Chondrocyte (in vitro differentiated cells): ENCODE results near the gene CCL13. TPM values are rescaled to one million over a fixed set of nuclear protein-coding genes. Genes with fewer than 3 reads are reported as not detected.

Experiments
- DNase-seq: peaks from one replicate; pipeline ENCODE4 v3.0.0; 2021; ENCODE audit warnings: mixed read lengths, low spot score
- H3K27ac Mint-ChIP-seq: one replicate; pipeline ENCODE4 v1.8.0; 2021; ENCODE audit warnings: mild to moderate bottlenecking, moderate library complexity, mixed read lengths; ENCODE audit not compliant: unreplicated experiment
- H3K27me3 Mint-ChIP-seq: 2 replicates; pipeline ENCODE4 v1.8.0; 2021; ENCODE audit warnings: low read depth, mixed read lengths
- H3K36me3 Mint-ChIP-seq: 2 replicates; pipeline ENCODE4 v1.8.0; 2021; ENCODE audit warnings: low read depth, mixed read lengths
- H3K4me1 Mint-ChIP-seq: 2 replicates; pipeline ENCODE4 v1.8.0; 2021; ENCODE audit warnings: low read depth, mild to moderate bottlenecking, mixed read lengths
- H3K4me3 Mint-ChIP-seq: one replicate; pipeline ENCODE4 v1.8.0; 2021; ENCODE audit warnings: mild to moderate bottlenecking, moderate library complexity, mixed read lengths; ENCODE audit not compliant: unreplicated experiment
- H3K9me3 Mint-ChIP-seq: 2 replicates; pipeline ENCODE4 v1.8.0; 2021; ENCODE audit warnings: low read depth, mixed read lengths
- CTCF ChIP-seq: fragments of 200-600 bp; sonication (generic); IDR thresholded peaks from 2 replicates; pipeline ENCODE4 v1.5.0; 2021; ENCODE audit warnings: antibody characterized with exemption, mild to moderate bottlenecking, moderate library complexity
- total RNA-seq: library from RNA; stranded (reverse); gene quantifications from 3 replicates; pipeline ENCODE4 v1.2.1, GENCODE V29; 2021

CCL13 gene
- total RNA-seq, 1 donor from 2014 or later, result not detected

DNA sequence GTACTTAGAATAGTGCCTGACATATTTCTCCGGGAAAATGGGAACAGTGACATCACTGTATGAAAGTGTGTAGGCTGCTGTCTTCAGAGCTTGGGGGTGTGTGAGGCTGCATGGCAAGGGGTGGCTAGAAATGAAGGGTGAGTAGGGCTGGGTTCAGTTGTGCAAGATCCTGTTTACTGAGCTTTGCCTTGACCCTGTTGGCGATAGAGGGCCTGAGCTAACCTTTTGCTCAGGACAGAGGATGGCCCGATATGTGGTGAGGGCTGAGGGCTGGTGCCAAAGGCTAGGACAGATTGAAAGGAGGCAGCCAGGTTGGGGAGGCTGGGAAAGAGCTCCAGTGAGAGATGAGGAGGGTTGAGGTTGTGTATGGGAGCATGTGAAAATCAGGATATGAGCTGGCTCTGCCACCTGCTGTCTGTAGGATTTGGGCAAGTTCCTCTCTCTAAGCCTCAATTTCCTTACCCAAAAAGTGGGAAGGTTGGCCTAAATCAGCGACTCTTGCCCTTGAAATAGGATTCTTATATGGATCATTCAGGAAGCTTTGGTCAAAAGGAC lies 12.7 kb downstream of the CCL13 start:
- Mint-ChIP-seq H3K4me1 (no peaks in the 10 kb centered on the region), H3K27ac (no peak overlapping the region), H3K27me3 (peaks cover 35% of the 10 kb centered on the region), H3K9me3 (no peaks in the 10 kb centered on the region), H3K36me3 (no peaks in the 10 kb centered on the region), H3K4me3 (no peak overlapping the region)
- no peak for DNase-seq
- TF ChIP-seq CTCF, result no peak

DNA sequence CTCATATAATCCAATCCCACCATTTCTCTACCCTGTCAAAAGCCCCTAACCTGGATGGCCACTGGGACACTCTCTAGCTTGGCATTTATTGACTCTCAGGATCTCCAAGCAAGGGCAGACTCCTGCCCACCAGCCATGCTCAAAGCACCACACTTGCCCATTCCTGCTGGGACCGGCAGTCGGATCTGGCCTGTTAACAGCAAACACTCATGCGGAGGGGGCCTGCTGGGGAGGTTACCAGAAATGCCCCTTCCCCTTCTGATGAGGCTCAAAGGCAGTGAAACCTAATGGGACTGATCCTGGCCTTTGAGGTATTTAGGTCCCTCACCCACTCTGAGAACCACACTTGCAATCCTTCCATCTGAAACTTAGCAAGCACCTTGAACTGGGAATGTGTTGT lies 13.3 kb downstream of the CCL13 start:
- Mint-ChIP-seq H3K27me3 (peaks cover 32% of the 10 kb centered on the region), H3K4me1 (no peaks in the 10 kb centered on the region), H3K9me3 (no peaks in the 10 kb centered on the region), H3K27ac (no peak overlapping the region), H3K4me3 (no peak overlapping the region), H3K36me3 (no peaks in the 10 kb centered on the region)
- TF ChIP-seq CTCF, result no peak
- no peak for DNase-seq

DNA sequence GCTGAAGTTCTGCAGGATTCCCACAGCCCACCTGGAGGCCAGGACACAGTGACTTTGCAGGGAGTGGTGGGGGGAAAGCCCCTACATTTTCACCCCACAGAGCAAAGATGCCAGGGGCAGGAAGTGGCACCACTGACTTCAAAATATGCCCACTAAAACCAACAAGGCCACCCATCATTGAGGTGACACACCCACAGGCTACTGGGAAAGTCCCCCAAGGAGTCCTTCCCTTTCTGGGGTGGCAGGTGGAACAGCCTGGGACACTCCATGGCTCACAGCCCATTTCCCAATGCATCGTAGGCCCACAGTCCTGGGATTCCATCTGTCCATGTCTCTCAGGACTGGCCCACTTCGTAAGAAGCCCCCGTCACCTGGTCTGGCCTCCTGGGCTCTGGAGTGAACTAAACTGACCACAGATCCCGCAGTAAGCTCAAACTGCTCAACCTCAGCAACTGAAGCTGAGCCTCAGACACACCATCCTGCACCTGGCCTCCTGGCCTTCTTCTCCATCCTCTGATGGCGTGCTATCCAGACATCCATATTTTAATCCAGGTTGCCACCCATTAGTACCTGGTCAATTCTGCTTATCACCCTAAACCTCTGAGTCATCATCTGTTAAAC lies 14.2 kb downstream of the CCL13 start:
- no peak overlapping the region for H3K4me3 Mint-ChIP-seq
- no peak for DNase-seq

GRCh38 chr17:34370997-34371395 lies 14.7 kb downstream of the CCL13 start:
- Mint-ChIP-seq H3K9me3 (no peaks in the 10 kb centered on the region), H3K27ac (no peak overlapping the region), H3K4me3 (no peak overlapping the region), H3K27me3 (peaks cover 24% of the 10 kb centered on the region), H3K36me3 (no peaks in the 10 kb centered on the region), H3K4me1 (no peaks in the 10 kb centered on the region)
- no peak for TF ChIP-seq CTCF
- no peak for DNase-seq

More for the DNA sequence above, 14.2 kb downstream of the CCL13 start:
- peaks cover 25% of the 10 kb centered on the region for H3K27me3 Mint-ChIP-seq
- no peaks in the 10 kb centered on the region for H3K4me1 Mint-ChIP-seq
- H3K9me3 Mint-ChIP-seq, result no peaks in the 10 kb centered on the region
- TF ChIP-seq CTCF, result no peak
- H3K36me3 Mint-ChIP-seq, result no peaks in the 10 kb centered on the region
- no peak overlapping the region for H3K27ac Mint-ChIP-seq

- H3K4me3 Mint-ChIP-seq, result no peak overlapping the region
- H3K27ac Mint-ChIP-seq, result no peak overlapping the region
These were observed 15.3 kb downstream of the CCL13 start for GRCh38 chr17:34371405-34372100.

More at GRCh38 chr17:34371405-34372100, 15.3 kb downstream of the CCL13 start:
- H3K9me3 Mint-ChIP-seq, result no peaks in the 10 kb centered on the region
- no peak for TF ChIP-seq CTCF
- no peaks in the 10 kb centered on the region for H3K4me1 Mint-ChIP-seq
- peaks cover 20% of the 10 kb centered on the region for H3K27me3 Mint-ChIP-seq
- H3K36me3 Mint-ChIP-seq, result no peaks in the 10 kb centered on the region
- no peak for DNase-seq
